H1 (cell line): ENCODE data around the gene CCNYL1.

Source experiments
- CTCF ChIP-seq, 3 experiments: IDR thresholded peaks; 1 replicate in 2 of 3; 2 replicates in 1 of 3; pipeline versions ENCODE4 v1.5.1 to v1.6.1; 2011; ENCODE audit warnings: low read length in 3 of 3, mild to moderate bottlenecking in 3 of 3, inconsistent platforms in 2 of 3, low read depth in 1 of 3, moderate library complexity in 1 of 3; ENCODE audit not compliant: insufficient read depth in 1 of 3; ENCODE audit errors: control extremely low read depth in 1 of 3
- EGR1 ChIP-seq: IDR thresholded peaks from 2 replicates; pipeline ENCODE4 v1.6.1; 2011; ENCODE audit warnings: low read depth, low read length, borderline replicate concordance
- RNF2 ChIP-seq: fragments of 200-900, 300-1000 bp; sonication (generic); IDR thresholded peaks from 2 replicates; pipeline ENCODE4 v1.7.1; 2016; ENCODE audit warnings: borderline replicate concordance, low read depth, mild to moderate bottlenecking, antibody characterized with exemption, low read length; ENCODE audit not compliant: poor library complexity, severe bottlenecking; ENCODE audit errors: missing control alignments
- TAF1 ChIP-seq: IDR thresholded peaks from 2 replicates; pipeline ENCODE4 v1.6.1; 2011; ENCODE audit warnings: mild to moderate bottlenecking, low read depth, low read length
- YY1 ChIP-seq: IDR thresholded peaks from 2 replicates; pipeline ENCODE4 v1.6.1; 2011; ENCODE audit warnings: low read depth, mild to moderate bottlenecking, low read length

GRCh38 chr2:207727261-207727660, 15.8 kb downstream of the CCNYL1 start:
- TF ChIP-seq RNF2 (no peak), YY1 (no peak), CTCF (IDR thresholded peaks at IDR 0.05; ENCODE audit: control extremely low read depth in 1 of 3, insufficient read depth in 1 of 3, low read depth in 1 of 3, low read length in 3 of 3) (no peak), EGR1 (no peak), TAF1 (no peak)
